HFFc6 (cell line): Measurements from ENCODE around the gene SF1. TPM values are rescaled to one million over a fixed set of nuclear protein-coding genes. Genes with fewer than 3 reads are reported as not detected.

ENCODE experiments used
- DNase-seq: peaks from one replicate; pipeline ENCODE4 v3.0.0-alpha.2; 2018
- H3K27ac Mint-ChIP-seq: 2 replicates; pipeline ENCODE4 v1.8.0; 2020; ENCODE audit warnings: mild to moderate bottlenecking, mixed read lengths
- H3K27me3 Mint-ChIP-seq: 2 replicates; pipeline ENCODE4 v1.8.0; 2021; ENCODE audit warnings: mild to moderate bottlenecking, moderate library complexity, mixed read lengths; ENCODE audit not compliant: insufficient read depth
- H3K36me3 Mint-ChIP-seq: 2 replicates; pipeline ENCODE4 v1.8.0; 2021; ENCODE audit warnings: low read depth, mixed read lengths
- H3K4me1 Mint-ChIP-seq: 2 replicates; pipeline ENCODE4 v1.8.0; 2020; ENCODE audit warnings: low read depth, mixed read lengths
- H3K4me3 Mint-ChIP-seq: 2 replicates; pipeline ENCODE4 v1.8.0; 2020; ENCODE audit warnings: mild to moderate bottlenecking, moderate library complexity, mixed read lengths
- H3K9me3 Mint-ChIP-seq: 2 replicates; pipeline ENCODE4 v1.8.0; 2020; ENCODE audit warnings: mild to moderate bottlenecking, mixed read lengths
- CTCF ChIP-seq: fragments of 200-600 bp; sonication (generic); IDR thresholded peaks from 2 replicates; pipeline ENCODE4 v1.5.0; 2021; ENCODE audit warnings: antibody characterized with exemption, mild to moderate bottlenecking
- total RNA-seq, 6 experiments: library from RNA; stranded (reverse); fragmentation: NEBNext Ultra II Directional; extraction: Animal tissue kit (Norgen Biotek cat#: 25700); gene quantifications; 2 replicates in 1 of 6; 3 replicates in 5 of 6; pipeline ENCODE4 v1.2.3, GENCODE V29; 2021

Gene SF1
- total RNA-seq, 6 experiments from 2014 or later, result 195 to 244 (median 208) TPM

- no peak for DNase-seq
- Mint-ChIP-seq H3K27ac (no peak overlapping the region), H3K36me3 (no peaks in the 10 kb centered on the region), H3K4me3 (no peak overlapping the region), H3K4me1 (peaks cover 10% of the 10 kb centered on the region), H3K27me3 (peaks cover 65% of the 10 kb centered on the region), H3K9me3 (no peaks in the 10 kb centered on the region)
- no peak for TF ChIP-seq CTCF
Observed at GRCh38 chr11:64714666-64715065, 63.7 kb downstream of the SF1 start.

Other genes starting within 250 kb of the SF1 start
- not detected for gene SLC22A11, start 222.6 kb downstream of the SF1 start, total RNA-seq
- gene SLC22A12, start 187.3 kb downstream of the SF1 start, total RNA-seq, result not detected
- gene NRXN2, start 55.3 kb downstream of the SF1 start, total RNA-seq, result under 1 TPM in 5 of 6 experiments, not detected in 1; 0.14 to 0.51 (median 0.31) TPM
- gene RASGRP2, start 34.4 kb downstream of the SF1 start, total RNA-seq, result under 1 TPM in 4 of 6 experiments, not detected in 2; 0.43 to 0.68 (median 0.48) TPM
- gene PYGM, start 18.6 kb downstream of the SF1 start, total RNA-seq, result under 1 TPM in 4 of 6 experiments, not detected in 2; 0.11 to 0.21 (median 0.13) TPM
- gene MAP4K2, start 24.7 kb upstream of the SF1 start, total RNA-seq, result 10 to 100 TPM; 18.0 to 21.6 (median 20.9) TPM
- gene MEN1, start 32.0 kb upstream of the SF1 start, total RNA-seq, result 10 to 100 TPM; 23.9 to 35.5 (median 26.9) TPM
- under 1 TPM in 5 of 6 experiments, not detected in 1; 0.02 to 0.21 (median 0.05) TPM for gene CDC42BPG, start 66.1 kb upstream of the SF1 start, total RNA-seq
- gene EHD1, start 100.1 kb upstream of the SF1 start, total RNA-seq, result 100 to 1,000 TPM; 189 to 227 (median 197) TPM
- 10 to 100 TPM; 19.0 to 21.7 (median 20.0) TPM for gene ATG2A, start 138.7 kb upstream of the SF1 start, total RNA-seq
- 10 to 100 TPM; 16.2 to 28.1 (median 19.6) TPM for gene PPP2R5B, start 146.1 kb upstream of the SF1 start, total RNA-seq
- gene GPHA2, start 157.4 kb upstream of the SF1 start, total RNA-seq, result not detected
- gene MAJIN, start 193.6 kb upstream of the SF1 start, total RNA-seq, result not detected
- under 1 TPM; 0.22 to 0.45 (median 0.36) TPM for gene BATF2, start 218.4 kb upstream of the SF1 start, total RNA-seq
- gene ARL2, start 235.6 kb upstream of the SF1 start, total RNA-seq, result 10 to 100 TPM; 76.9 to 92.1 (median 87.2) TPM
- gene SNX15, start 248.9 kb upstream of the SF1 start, total RNA-seq, result 10 to 100 TPM; 18.7 to 26.6 (median 25.0) TPM